DND-41 (cell line): Measurements from ENCODE around the gene DNAJC4.

Experiments
- EZH2 ChIP-seq: IDR thresholded peaks from 3 replicates; pipeline ENCODE4 v1.6.1; 2012; ENCODE audit warnings: borderline replicate concordance, low read depth, mild to moderate bottlenecking, moderate library complexity, low read length, inconsistent platforms; ENCODE audit not compliant: severe bottlenecking
- TF ChIP-seq, protein P1 (sequence below): IDR thresholded peaks from 2 replicates; pipeline ENCODE4 v1.5.1; 2012; ENCODE audit warnings: borderline replicate concordance, low read length, moderate library complexity, mild to moderate bottlenecking; ENCODE audit not compliant: poor library complexity, severe bottlenecking; ENCODE audit errors: extremely low read depth

DNA sequence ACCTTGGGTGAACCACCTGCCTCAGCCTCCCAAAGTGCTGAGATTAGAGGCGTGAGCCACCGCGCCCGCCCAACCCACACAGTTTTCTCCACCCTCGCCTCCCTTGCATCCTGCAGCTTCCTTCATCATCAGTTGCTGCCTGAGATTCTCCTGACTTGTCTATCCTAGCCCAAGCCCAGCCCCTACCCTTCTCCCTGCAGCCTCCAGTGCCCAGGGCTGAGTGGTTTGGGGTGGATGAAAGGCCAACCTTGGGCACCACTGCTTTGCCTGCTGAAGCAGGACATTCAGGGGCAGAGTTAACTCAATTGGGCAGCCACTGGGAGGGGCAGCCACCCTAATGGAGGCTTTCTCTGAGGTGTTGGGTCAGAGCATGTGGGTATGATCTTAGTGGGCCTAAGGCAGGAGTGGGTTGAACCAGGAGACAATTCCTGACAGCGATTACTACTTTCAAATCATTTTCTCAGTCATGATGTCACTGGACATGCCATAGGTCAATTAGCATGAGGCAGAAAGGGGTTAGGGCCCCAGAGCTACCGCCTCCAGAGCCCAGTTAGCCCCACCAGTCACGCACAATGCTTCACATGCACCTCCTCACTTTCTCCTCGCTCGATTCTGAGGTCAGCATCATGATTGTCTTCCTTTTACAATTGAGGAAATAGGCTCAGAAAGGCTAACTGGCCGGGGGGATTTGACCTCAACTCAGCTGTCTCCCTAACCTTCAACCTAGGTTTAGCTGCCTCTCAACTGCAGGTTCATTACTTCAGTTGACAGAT, 9.5 kb downstream of the DNAJC4 start:
- TF ChIP-seq, protein P1, sequence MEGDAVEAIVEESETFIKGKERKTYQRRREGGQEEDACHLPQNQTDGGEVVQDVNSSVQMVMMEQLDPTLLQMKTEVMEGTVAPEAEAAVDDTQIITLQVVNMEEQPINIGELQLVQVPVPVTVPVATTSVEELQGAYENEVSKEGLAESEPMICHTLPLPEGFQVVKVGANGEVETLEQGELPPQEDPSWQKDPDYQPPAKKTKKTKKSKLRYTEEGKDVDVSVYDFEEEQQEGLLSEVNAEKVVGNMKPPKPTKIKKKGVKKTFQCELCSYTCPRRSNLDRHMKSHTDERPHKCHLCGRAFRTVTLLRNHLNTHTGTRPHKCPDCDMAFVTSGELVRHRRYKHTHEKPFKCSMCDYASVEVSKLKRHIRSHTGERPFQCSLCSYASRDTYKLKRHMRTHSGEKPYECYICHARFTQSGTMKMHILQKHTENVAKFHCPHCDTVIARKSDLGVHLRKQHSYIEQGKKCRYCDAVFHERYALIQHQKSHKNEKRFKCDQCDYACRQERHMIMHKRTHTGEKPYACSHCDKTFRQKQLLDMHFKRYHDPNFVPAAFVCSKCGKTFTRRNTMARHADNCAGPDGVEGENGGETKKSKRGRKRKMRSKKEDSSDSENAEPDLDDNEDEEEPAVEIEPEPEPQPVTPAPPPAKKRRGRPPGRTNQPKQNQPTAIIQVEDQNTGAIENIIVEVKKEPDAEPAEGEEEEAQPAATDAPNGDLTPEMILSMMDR: no peak
- no peak for TF ChIP-seq EZH2
